Loucy (cell line): ENCODE results near the gene SLC6A6.

Source experiments
- H2AFZ ChIP-seq: fragments of 200-600 bp; sonication (generic); 2 replicates; pipeline ENCODE4 v1.6.0; 2016; ENCODE audit warnings: antibody characterized with exemption, mild to moderate bottlenecking, low read length, moderate library complexity
- H3F3A ChIP-seq: fragments of 200-600 bp; 2 replicates; pipeline ENCODE4 v1.6.0; 2016; ENCODE audit warnings: antibody characterized with exemption, low read depth, mild to moderate bottlenecking
- H3K27me3 ChIP-seq: fragments of 200-600 bp; sonication (generic); 2 replicates; pipeline ENCODE4 v1.6.1; 2014; ENCODE audit warnings: low read length, mild to moderate bottlenecking; ENCODE audit not compliant: insufficient read depth, poor library complexity, severe bottlenecking
- H3K36me3 ChIP-seq: fragments of 200-600 bp; sonication (generic); 2 replicates; pipeline ENCODE4 v1.6.1; 2016; ENCODE audit warnings: low read length; ENCODE audit not compliant: insufficient read depth
- H3K4me1 ChIP-seq: fragments of 200-600 bp; sonication (generic); 2 replicates; pipeline ENCODE4 v1.5.1; 2014; ENCODE audit warnings: low read length, mild to moderate bottlenecking; ENCODE audit not compliant: insufficient read depth, poor library complexity, severe bottlenecking
- H3K4me2 ChIP-seq: fragments of 200-600 bp; sonication (generic); 2 replicates; pipeline ENCODE4 v1.6.0; 2014; ENCODE audit warnings: antibody characterized with exemption, low read length, low read depth, mild to moderate bottlenecking; ENCODE audit not compliant: poor library complexity, severe bottlenecking
- H3K4me3 ChIP-seq: fragments of 200-600 bp; sonication (generic); 2 replicates; pipeline ENCODE4 v1.5.1; 2014; ENCODE audit warnings: low read length, mild to moderate bottlenecking, mixed read lengths; ENCODE audit not compliant: poor library complexity, severe bottlenecking
- H3K79me2 ChIP-seq: fragments of 200-600 bp; sonication (generic); 2 replicates; pipeline ENCODE4 v1.6.1; 2014; ENCODE audit warnings: low read length; ENCODE audit not compliant: insufficient read depth
- H3K9ac ChIP-seq: fragments of 200-600 bp; sonication (generic); 2 replicates; pipeline ENCODE4 v1.6.0; 2014; ENCODE audit warnings: mild to moderate bottlenecking, low read depth, low read length, moderate library complexity; ENCODE audit not compliant: poor library complexity, severe bottlenecking
- H3K9me2 ChIP-seq: fragments of 200-600 bp; sonication (generic); replicated peaks from 2 replicates; pipeline ENCODE4 v1.6.1; 2016; ENCODE audit warnings: low read depth, low read length, mixed read lengths
- H3K9me3 ChIP-seq: fragments of 200-600 bp; sonication (generic); 2 replicates; pipeline ENCODE4 v1.6.1; 2014; ENCODE audit warnings: mild to moderate bottlenecking, antibody characterized with exemption, low read length, low read depth; ENCODE audit not compliant: insufficient read depth
- H4K20me1 ChIP-seq: fragments of 200-600 bp; sonication (generic); 2 replicates; pipeline ENCODE4 v1.6.0; 2014; ENCODE audit warnings: antibody characterized with exemption, low read length, mild to moderate bottlenecking; ENCODE audit not compliant: insufficient read depth, poor library complexity, severe bottlenecking
- CTCF ChIP-seq: fragments of 200-600 bp; sonication (generic); conservative IDR thresholded peaks from 2 replicates; pipeline ENCODE4 v1.5.1; 2014; ENCODE audit warnings: mild to moderate bottlenecking, antibody characterized with exemption, low read length
- EZH2phosphoT487 ChIP-seq: fragments of 200-600 bp; IDR thresholded peaks from 2 replicates; pipeline ENCODE4 v1.6.1; 2018; ENCODE audit warnings: antibody characterized with exemption, mild to moderate bottlenecking, moderate library complexity, borderline replicate concordance

Gene SLC6A6

GRCh38 chr3:14482271-14482721, 79.9 kb downstream of the SLC6A6 start:
- H3K79me2 ChIP-seq, result no peaks in the 10 kb centered on the region
- H2AFZ ChIP-seq, result no peak overlapping the region
- H3K27me3 ChIP-seq, result no peaks in the 10 kb centered on the region
- H3K36me3 ChIP-seq, result peaks cover 63% of the 10 kb centered on the region; the same call in 1 of the 2 replicates
- no peaks in the 10 kb centered on the region for H3F3A ChIP-seq
- no peak overlapping the region for H3K9ac ChIP-seq
- H3K4me3 ChIP-seq, result no peak overlapping the region
- no peaks in the 10 kb centered on the region for H3K9me2 ChIP-seq
- H4K20me1 ChIP-seq, result no peaks in the 10 kb centered on the region
- no peaks in the 10 kb centered on the region for H3K9me3 ChIP-seq
- no peak overlapping the region for H3K4me2 ChIP-seq
- TF ChIP-seq CTCF (no peak), EZH2phosphoT487 (no peak)
- no peaks in the 10 kb centered on the region for H3K4me1 ChIP-seq

- H4K20me1 ChIP-seq, result no peaks in the 10 kb centered on the region
- H3K79me2 ChIP-seq, result no peaks in the 10 kb centered on the region
- H3K9ac ChIP-seq, result no peak overlapping the region
- no peaks in the 10 kb centered on the region for H3K27me3 ChIP-seq
- no peaks in the 10 kb centered on the region for H3K9me3 ChIP-seq
- no peak overlapping the region for H2AFZ ChIP-seq
- TF ChIP-seq CTCF, result no peak
- no peak for TF ChIP-seq EZH2phosphoT487
- H3K4me3 ChIP-seq, result no peak overlapping the region
- H3K36me3 ChIP-seq, result peaks cover 60% of the 10 kb centered on the region; the same call in 1 of the 2 replicates
- H3K9me2 ChIP-seq, result no peaks in the 10 kb centered on the region
- no peaks in the 10 kb centered on the region for H3F3A ChIP-seq
- no peaks in the 10 kb centered on the region for H3K4me1 ChIP-seq
- no peak overlapping the region for H3K4me2 ChIP-seq
Observed at GRCh38 chr3:14483286-14483685, 80.9 kb downstream of the SLC6A6 start.

DNA sequence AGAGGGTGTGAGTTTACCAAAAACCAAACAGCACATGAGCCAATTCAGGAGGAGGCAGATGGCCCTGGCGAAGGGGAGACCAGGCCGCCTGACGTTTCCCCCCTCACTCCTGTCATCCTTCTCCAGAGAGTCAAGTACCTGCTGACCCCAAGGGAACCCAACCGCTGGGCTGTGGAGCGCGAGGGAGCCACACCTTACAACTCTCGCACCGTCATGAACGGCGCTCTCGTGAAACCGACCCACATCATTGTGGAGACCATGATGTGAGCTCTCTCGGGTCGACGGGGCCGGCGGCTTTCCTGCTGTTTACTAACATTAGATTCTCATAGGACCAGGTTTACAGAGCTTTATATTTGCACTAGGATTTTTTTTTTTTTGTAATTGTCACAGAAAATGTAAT, 82.3 kb downstream of the SLC6A6 start:
- Histone ChIP-seq H3K9ac (no peak overlapping the region), H3K4me3 (no peak overlapping the region), H2AFZ (no peak overlapping the region), H3K4me1 (no peaks in the 10 kb centered on the region), H3K27me3 (no peaks in the 10 kb centered on the region), H3K9me3 (no peaks in the 10 kb centered on the region), H3F3A (no peaks in the 10 kb centered on the region), H3K4me2 (no peak overlapping the region), H3K9me2 (no peaks in the 10 kb centered on the region), H3K36me3 (peaks cover 53% of the 10 kb centered on the region; the same call in 1 of the 2 replicates), H4K20me1 (no peaks in the 10 kb centered on the region), H3K79me2 (no peaks in the 10 kb centered on the region)
- TF ChIP-seq EZH2phosphoT487 (no peak), CTCF (no peak)
